GM23338 (cell line): Measurements from ENCODE around the gene TMPRSS13. TPM values are rescaled to one million over a fixed set of nuclear protein-coding genes. Genes with fewer than 3 reads are reported as not detected.

ENCODE experiments used
- ATAC-seq: fragments of 200-7000 bp; cut with Tn5 transposase; 3 replicates; pipeline ENCODE4 v1.9.1; 2020
- DNase-seq: peaks from one replicate; pipeline ENCODE4 v3.0.0-alpha.2; 2015; ENCODE audit warnings: low spot score
- H2AFZ ChIP-seq: fragments of 200-600 bp; sonication (generic); 2 replicates; pipeline ENCODE4 v1.8.0; 2016; ENCODE audit warnings: antibody characterized with exemption, mild to moderate bottlenecking, moderate library complexity
- H3F3A ChIP-seq: fragments of 200-600 bp; sonication (generic); replicated peaks from 2 replicates; pipeline ENCODE4 v1.8.0; 2017; ENCODE audit warnings: antibody characterized with exemption, mixed run types, low read depth
- H3K27ac ChIP-seq: fragments of 200-600 bp; sonication (generic); 2 replicates; pipeline ENCODE4 v1.6.1; 2016; ENCODE audit warnings: low read depth
- H3K27me3 ChIP-seq: fragments of 200-600 bp; sonication (generic); 2 replicates; pipeline ENCODE4 v1.8.0; 2016; ENCODE audit warnings: mild to moderate bottlenecking, mixed run types, moderate library complexity; ENCODE audit not compliant: insufficient read depth
- H3K36me3 ChIP-seq: fragments of 200-600 bp; sonication (generic); 2 replicates; pipeline ENCODE4 v1.8.0; 2016; ENCODE audit warnings: mild to moderate bottlenecking; ENCODE audit not compliant: insufficient read depth
- H3K4me1 ChIP-seq: fragments of 200-600 bp; sonication (generic); 2 replicates; pipeline ENCODE4 v1.8.0; 2016; ENCODE audit warnings: mild to moderate bottlenecking, moderate library complexity; ENCODE audit not compliant: insufficient read depth
- H3K4me2 ChIP-seq: fragments of 200-600 bp; sonication (generic); 2 replicates; pipeline ENCODE4 v1.7.1; 2017; ENCODE audit warnings: mixed run types
- H3K4me3 ChIP-seq: fragments of 200-600 bp; sonication (generic); 2 replicates; pipeline ENCODE4 v1.6.1; 2016; ENCODE audit warnings: mixed run types
- H3K79me2 ChIP-seq: fragments of 200-600 bp; sonication (generic); replicated peaks from 2 replicates; pipeline ENCODE4 v1.8.0; 2017; ENCODE audit warnings: mild to moderate bottlenecking; ENCODE audit not compliant: insufficient read depth
- H3K9me2 ChIP-seq: fragments of 200-600 bp; sonication (generic); 2 replicates; pipeline ENCODE4 v1.8.0; 2017; ENCODE audit not compliant: insufficient read depth
- H4K20me1 ChIP-seq: fragments of 200-600 bp; sonication (generic); replicated peaks from 2 replicates; pipeline ENCODE4 v1.8.0; 2017; ENCODE audit warnings: mild to moderate bottlenecking; ENCODE audit not compliant: insufficient read depth
- H3K27ac Mint-ChIP-seq: 2 replicates; pipeline ENCODE4 v1.8.0; 2020; ENCODE audit warnings: inconsistent platforms, mild to moderate bottlenecking, moderate library complexity, mixed read lengths
- H3K27me3 Mint-ChIP-seq: 3 replicates; pipeline ENCODE4 v1.8.0; 2022; ENCODE audit warnings: low read depth, mild to moderate bottlenecking, moderate library complexity, mixed read lengths, inconsistent platforms; ENCODE audit not compliant: insufficient read depth, poor library complexity
- H3K36me3 Mint-ChIP-seq: 3 replicates; pipeline ENCODE4 v1.8.0; 2021; ENCODE audit warnings: low read depth, mild to moderate bottlenecking, inconsistent platforms, moderate library complexity, mixed read lengths
- H3K4me1 Mint-ChIP-seq: 3 replicates; pipeline ENCODE4 v1.8.0; 2020; ENCODE audit warnings: mild to moderate bottlenecking, inconsistent platforms, mixed read lengths
- H3K4me3 Mint-ChIP-seq: 3 replicates; pipeline ENCODE4 v1.8.0; 2021; ENCODE audit warnings: moderate library complexity, mild to moderate bottlenecking, inconsistent platforms, mixed read lengths
- H3K9me3 Mint-ChIP-seq: 3 replicates; pipeline ENCODE4 v1.8.0; 2020; ENCODE audit warnings: moderate library complexity, mild to moderate bottlenecking, inconsistent platforms, mixed read lengths
- CREB1 ChIP-seq: fragments of 250-450 bp; sonication (Bioruptor Pico); IDR thresholded peaks from 2 replicates; pipeline ENCODE4 v1.5.0; 2020; ENCODE audit warnings: low read depth, mild to moderate bottlenecking, moderate library complexity
- EZH2phosphoT487 ChIP-seq: fragments of 200-600 bp; sonication (generic); IDR thresholded peaks from one replicate; pipeline ENCODE4 v1.8.1; 2018; ENCODE audit warnings: antibody characterized with exemption; ENCODE audit not compliant: unreplicated experiment
- JUNB ChIP-seq: IDR thresholded peaks from one replicate; pipeline ENCODE4 v1.6.1; 2016; ENCODE audit warnings: antibody characterized with exemption; ENCODE audit not compliant: unreplicated experiment
- POLR2AphosphoS5 ChIP-seq: IDR thresholded peaks from 2 replicates; pipeline ENCODE4 v1.6.1; 2016; ENCODE audit warnings: antibody characterized with exemption, low read depth
- STAT1 ChIP-seq: IDR thresholded peaks from one replicate; pipeline ENCODE4 v1.6.1; 2016; ENCODE audit warnings: antibody characterized with exemption; ENCODE audit not compliant: unreplicated experiment
- ZNF114 ChIP-seq: fragments of 250-450 bp; sonication (Bioruptor Pico); IDR thresholded peaks from 2 replicates; pipeline ENCODE4 v1.5.0; 2020; ENCODE audit warnings: mild to moderate bottlenecking, moderate library complexity
- polyA plus RNA-seq: library from polyadenylated mRNA; unstranded; fragments of >200 nt; fragmentation: Nextera tagmentation; extraction: Ambion mirVana; gene quantifications from 2 replicates; pipeline ENCODE4 v1.2.1, GENCODE V29; 2016
- total RNA-seq: library from RNA; depleted of rRNA; stranded (reverse); fragments of >200 nt; shearing (Covaris generic); gene quantifications from 2 replicates; pipeline ENCODE4 v1.2.3, GENCODE V29; 2014
- TF ChIP-seq, protein P1 (sequence below): fragments of 250-450 bp; sonication (Bioruptor Pico); IDR thresholded peaks from 2 replicates; pipeline ENCODE4 v1.5.0; 2020; ENCODE audit warnings: mild to moderate bottlenecking, moderate library complexity
- TF ChIP-seq, protein P2 (sequence below), 2 experiments: fragments of 200-600 bp in 1 of 2; sonication (generic) in 1 of 2; conservative IDR thresholded peaks; 2 replicates each; pipeline versions ENCODE4 v1.5.1 to v1.6.1; 2016 to 2017; ENCODE audit warnings: antibody characterized with exemption in 2 of 2, low read depth in 2 of 2, mild to moderate bottlenecking in 2 of 2, moderate library complexity in 1 of 2

TMPRSS13 gene
- total and polyA plus RNA-seq, 2 experiments from 2014 or later = 0.31 TPM; not detected in 1

DNA sequence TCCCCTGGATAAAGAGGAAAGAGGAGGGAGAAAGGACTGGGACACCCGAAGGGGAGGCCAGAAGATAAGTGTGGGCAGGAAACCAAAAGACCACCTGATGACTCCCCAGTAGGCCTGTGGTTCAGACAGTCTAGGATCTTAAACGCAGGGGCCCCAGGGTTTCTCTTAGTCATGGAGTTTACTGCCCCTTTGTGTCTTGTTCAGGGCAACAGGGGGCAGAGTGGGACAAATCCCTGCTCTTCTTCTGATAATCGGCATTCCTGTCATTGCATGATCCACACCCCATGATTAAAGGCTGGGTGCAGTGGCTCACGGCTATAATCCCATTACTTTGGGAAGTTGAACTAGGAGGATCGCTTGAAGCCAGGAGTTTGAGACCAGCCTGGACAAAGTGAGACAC is 4.7 kb upstream of the TMPRSS13 start (continued):
- TF ChIP-seq, protein P1, sequence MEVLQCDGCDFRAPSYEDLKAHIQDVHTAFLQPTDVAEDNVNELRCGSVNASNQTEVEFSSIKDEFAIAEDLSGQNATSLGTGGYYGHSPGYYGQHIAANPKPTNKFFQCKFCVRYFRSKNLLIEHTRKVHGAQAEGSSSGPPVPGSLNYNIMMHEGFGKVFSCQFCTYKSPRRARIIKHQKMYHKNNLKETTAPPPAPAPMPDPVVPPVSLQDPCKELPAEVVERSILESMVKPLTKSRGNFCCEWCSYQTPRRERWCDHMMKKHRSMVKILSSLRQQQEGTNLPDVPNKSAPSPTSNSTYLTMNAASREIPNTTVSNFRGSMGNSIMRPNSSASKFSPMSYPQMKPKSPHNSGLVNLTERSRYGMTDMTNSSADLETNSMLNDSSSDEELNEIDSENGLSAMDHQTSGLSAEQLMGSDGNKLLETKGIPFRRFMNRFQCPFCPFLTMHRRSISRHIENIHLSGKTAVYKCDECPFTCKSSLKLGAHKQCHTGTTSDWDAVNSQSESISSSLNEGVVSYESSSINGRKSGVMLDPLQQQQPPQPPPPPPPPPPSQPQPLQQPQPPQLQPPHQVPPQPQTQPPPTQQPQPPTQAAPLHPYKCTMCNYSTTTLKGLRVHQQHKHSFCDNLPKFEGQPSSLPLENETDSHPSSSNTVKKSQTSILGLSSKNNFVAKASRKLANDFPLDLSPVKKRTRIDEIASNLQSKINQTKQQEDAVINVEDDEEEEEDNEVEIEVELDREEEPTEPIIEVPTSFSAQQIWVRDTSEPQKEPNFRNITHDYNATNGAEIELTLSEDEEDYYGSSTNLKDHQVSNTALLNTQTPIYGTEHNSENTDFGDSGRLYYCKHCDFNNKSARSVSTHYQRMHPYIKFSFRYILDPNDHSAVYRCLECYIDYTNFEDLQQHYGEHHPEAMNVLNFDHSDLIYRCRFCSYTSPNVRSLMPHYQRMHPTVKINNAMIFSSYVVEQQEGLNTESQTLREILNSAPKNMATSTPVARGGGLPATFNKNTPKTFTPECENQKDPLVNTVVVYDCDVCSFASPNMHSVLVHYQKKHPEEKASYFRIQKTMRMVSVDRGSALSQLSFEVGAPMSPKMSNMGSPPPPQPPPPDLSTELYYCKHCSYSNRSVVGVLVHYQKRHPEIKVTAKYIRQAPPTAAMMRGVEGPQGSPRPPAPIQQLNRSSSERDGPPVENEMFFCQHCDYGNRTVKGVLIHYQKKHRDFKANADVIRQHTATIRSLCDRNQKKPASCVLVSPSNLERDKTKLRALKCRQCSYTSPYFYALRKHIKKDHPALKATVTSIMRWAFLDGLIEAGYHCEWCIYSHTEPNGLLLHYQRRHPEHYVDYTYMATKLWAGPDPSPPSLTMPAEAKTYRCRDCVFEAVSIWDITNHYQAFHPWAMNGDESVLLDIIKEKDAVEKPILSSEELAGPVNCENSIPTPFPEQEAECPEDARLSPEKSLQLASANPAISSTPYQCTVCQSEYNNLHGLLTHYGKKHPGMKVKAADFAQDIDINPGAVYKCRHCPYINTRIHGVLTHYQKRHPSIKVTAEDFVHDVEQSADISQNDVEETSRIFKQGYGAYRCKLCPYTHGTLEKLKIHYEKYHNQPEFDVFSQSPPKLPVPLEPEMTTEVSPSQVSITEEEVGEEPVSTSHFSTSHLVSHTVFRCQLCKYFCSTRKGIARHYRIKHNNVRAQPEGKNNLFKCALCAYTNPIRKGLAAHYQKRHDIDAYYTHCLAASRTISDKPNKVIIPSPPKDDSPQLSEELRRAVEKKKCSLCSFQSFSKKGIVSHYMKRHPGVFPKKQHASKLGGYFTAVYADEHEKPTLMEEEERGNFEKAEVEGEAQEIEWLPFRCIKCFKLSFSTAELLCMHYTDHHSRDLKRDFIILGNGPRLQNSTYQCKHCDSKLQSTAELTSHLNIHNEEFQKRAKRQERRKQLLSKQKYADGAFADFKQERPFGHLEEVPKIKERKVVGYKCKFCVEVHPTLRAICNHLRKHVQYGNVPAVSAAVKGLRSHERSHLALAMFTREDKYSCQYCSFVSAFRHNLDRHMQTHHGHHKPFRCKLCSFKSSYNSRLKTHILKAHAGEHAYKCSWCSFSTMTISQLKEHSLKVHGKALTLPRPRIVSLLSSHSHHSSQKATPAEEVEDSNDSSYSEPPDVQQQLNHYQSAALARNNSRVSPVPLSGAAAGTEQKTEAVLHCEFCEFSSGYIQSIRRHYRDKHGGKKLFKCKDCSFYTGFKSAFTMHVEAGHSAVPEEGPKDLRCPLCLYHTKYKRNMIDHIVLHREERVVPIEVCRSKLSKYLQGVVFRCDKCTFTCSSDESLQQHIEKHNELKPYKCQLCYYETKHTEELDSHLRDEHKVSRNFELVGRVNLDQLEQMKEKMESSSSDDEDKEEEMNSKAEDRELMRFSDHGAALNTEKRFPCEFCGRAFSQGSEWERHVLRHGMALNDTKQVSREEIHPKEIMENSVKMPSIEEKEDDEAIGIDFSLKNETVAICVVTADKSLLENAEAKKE (CRISPR knock-in tag) = no peak
- TF ChIP-seq, protein P2, sequence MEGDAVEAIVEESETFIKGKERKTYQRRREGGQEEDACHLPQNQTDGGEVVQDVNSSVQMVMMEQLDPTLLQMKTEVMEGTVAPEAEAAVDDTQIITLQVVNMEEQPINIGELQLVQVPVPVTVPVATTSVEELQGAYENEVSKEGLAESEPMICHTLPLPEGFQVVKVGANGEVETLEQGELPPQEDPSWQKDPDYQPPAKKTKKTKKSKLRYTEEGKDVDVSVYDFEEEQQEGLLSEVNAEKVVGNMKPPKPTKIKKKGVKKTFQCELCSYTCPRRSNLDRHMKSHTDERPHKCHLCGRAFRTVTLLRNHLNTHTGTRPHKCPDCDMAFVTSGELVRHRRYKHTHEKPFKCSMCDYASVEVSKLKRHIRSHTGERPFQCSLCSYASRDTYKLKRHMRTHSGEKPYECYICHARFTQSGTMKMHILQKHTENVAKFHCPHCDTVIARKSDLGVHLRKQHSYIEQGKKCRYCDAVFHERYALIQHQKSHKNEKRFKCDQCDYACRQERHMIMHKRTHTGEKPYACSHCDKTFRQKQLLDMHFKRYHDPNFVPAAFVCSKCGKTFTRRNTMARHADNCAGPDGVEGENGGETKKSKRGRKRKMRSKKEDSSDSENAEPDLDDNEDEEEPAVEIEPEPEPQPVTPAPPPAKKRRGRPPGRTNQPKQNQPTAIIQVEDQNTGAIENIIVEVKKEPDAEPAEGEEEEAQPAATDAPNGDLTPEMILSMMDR (conservative IDR thresholded peaks at IDR 0.05; ENCODE audit: low read depth in 2 of 2) = peak in 1 of 2 experiments; percentile 41; a peak in 2 of 4 replicates
- TF ChIP-seq JUNB (no peak), ZNF114 (CRISPR knock-in tag) (no peak), POLR2AphosphoS5 (no peak), CREB1 (CRISPR knock-in tag) (no peak)

DNA sequence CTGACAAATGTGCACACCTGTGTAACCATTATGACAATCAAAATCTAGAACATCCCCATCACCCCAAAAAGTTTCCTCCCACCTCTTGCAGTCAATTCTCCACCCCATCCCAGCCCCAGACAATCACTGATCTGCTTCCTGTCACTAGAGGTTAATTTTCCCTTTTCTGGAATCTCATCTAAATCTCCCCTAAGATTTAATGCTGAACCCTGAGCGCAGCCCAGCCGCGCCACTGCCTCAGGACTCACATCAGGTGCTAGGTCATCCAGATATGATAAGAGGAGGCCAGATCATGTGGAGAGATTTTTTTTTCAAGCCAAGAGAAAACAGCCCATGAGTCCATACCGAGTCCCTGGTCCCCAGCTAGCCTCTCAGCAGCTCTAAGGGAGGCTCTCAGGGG is 4.3 kb upstream of the TMPRSS13 start:
- Histone ChIP-seq H2AFZ (peak overlapping the region; percentile 56; the same call in 1 of the 2 replicates), H4K20me1 (no peaks in the 10 kb centered on the region), H3K4me2 (no peak overlapping the region), H3K9me2 (no peaks in the 10 kb centered on the region), H3K4me3 (no peak overlapping the region), H3F3A (no peaks in the 10 kb centered on the region), H3K36me3 (no peaks in the 10 kb centered on the region), H3K27me3 (no peaks in the 10 kb centered on the region), H3K79me2 (no peaks in the 10 kb centered on the region), H3K4me1 (peaks cover 19% of the 10 kb centered on the region; the same call in 1 of the 2 replicates), H3K27ac (no peak overlapping the region)
- H3K9me3 Mint-ChIP-seq = no peaks in the 10 kb centered on the region
- TF ChIP-seq JUNB (no peak), EZH2phosphoT487 (no peak), ZNF114 (CRISPR knock-in tag) (no peak), CREB1 (CRISPR knock-in tag) (no peak), STAT1 (no peak)
- TF ChIP-seq, protein P1 (CRISPR knock-in tag) = no peak
- H3K27me3 Mint-ChIP-seq = peaks cover 15% of the 10 kb centered on the region
- ATAC-seq = no peak
- H3K36me3 Mint-ChIP-seq = no peaks in the 10 kb centered on the region
- H3K4me1 Mint-ChIP-seq = peaks cover 38% of the 10 kb centered on the region
- H3K27ac Mint-ChIP-seq = 0 out of 2 replicates have a peak overlapping the region, but pooled peaks have one; percentile 3
- H3K4me3 Mint-ChIP-seq = no peak overlapping the region
- DNase-seq = no peak
